Measurements from ENCODE around the gene ADD3.
A peak's percentile ranks its signal among the peaks of the same experiment; 100 is the strongest.
"Not testable (repeated sequence)": the region's sequence is repeated elsewhere in the genome, so short reads cannot be mapped to it uniquely, and the experiment has no call there.

Gene ADD3

DNA sequence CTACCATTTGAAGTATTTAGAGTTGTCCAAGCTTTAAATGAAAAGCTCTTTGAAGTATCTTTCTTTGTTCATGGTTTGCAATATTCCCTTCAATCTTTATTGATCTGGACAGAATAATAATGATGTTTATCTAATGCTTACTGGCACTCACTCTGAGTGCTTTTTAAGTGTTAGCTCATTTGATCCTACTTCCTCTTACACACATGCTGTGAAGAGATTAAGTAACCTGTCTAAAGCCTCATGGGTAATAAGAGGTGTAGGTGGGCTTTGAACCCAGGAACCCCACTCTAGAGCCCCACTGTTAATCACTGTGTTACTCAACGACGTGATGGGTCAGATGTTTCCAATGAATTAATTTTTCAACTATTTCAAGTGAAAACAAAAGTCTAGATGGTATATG, 31.1 kb upstream of the ADD3 start:
- DNase-seq, result no peak

- no peak for DNase-seq
These were observed 30.4 kb upstream of the ADD3 start for GRCh38 chr10:109977382-109977806.

DNA sequence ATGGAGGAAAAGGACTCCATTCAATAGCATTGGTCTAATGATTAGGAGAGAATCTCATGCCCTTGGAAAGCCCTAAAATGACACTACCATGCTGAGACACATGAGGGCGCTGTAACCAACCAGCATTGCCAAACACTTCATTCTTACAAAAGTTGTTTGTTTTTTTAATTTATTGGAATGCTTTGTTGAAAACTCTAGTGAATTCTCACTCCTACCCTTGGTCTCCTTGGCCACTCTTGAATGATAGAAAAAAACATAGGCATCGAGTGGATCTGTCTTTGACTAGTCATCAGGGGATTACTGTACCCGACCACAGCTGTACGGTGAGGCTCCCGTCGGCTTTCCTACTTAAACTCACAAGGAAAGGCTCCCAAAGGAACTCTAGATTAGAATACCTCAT, 29.3 kb upstream of the ADD3 start:
- DNase-seq, result peak; percentile 37 to 42

DNA sequence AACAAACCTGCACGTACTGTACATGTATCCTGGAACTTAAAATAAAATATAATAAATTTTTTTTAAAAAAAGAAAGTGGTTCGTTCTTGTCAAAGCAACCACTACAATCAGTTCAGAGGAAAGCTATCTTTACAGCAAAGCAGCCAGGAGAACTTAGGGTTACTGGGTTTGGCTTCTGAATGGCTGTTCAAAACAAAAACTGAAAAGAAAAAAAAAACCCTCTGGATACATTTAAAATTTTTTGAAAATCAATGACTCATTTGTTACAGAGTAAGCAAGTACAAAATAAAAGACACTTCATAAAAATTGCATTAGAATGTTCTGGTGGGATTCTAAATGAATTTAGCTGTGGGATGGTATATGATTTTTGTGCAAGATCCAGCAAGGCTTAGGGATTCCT, 28.6 kb upstream of the ADD3 start:
- no peak for DNase-seq

DNA sequence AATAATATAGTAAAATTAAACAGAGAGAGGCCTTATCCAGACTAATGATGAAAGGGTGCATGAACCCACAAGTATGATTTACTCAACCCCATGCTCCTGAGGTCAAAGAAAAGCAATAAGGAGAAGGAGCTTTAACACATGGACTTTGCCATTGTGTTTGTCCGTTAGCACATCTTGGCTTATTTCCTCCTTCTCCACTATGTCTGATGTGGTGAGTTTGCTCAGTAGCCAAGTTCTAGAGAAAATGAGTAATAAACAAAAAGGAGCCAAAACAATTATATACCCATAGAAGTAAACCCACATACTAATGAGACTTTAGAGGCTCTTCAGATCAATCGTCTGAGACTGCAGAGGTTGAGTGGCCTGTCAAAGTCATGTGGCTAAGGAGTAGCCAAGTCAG, 26.1 kb upstream of the ADD3 start:
- DNase-seq, result no peak

DNA sequence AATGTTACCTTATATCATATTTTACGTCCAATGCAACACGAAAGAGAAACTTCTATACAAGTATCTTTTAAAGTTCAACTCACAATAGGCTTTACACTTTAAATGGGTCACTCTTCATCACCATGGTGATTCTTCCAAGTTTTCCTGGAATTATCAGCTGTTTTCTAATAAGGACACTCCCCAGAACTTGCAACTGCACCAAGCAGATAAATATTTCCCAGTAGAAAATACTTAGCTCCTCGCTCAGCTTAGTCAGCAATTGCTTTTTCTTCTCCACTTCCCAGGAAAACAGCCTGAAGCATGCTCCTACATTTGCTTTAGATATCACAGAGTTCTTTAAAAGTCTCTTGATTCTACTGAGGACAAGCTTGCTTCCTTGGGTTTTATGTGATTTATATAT, 25.7 kb upstream of the ADD3 start:
- DNase-seq, result no peak

DNA sequence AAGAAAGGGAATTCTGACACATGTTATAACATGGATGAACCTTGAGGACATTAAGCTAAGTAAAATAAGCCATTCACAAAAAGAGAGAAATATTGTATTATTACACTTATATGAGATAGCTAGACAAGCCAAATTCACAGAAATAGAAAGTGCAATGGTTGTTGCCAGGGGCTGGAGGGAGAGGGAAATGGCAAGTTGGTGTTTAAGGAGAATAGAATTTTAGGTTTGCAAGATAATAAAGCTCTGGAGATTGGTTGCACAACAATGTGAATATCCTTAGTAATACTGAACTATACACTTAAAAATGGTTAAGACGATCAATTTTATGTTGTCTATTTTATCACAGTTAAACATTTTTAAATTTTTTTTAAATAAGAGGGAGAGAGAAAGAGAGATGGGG, 25.0 kb upstream of the ADD3 start:
- DNase-seq, result no peak

DNA sequence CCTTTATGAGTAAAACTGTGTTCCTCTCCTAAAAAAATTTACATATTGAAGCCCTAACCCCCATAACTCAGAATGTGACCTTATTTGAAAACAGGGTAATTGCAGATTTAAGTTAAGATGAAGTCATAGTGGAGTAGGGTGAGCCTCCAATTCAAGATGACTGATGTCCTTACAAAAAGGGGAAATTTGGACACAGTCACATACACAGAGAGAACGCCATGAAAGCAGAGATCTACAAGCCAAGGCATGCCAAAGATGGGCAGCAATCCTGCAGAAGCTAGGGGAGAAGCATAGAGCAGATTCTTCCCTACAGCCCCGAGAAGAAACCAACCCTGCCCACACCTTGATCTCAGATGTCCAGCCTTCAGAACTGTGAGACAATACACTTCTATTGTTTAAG, 23.8 kb upstream of the ADD3 start:
- DNase-seq, result no peak

GRCh38 chr10:109985768-109986167, 22.0 kb upstream of the ADD3 start:
- DNase-seq, result not testable (repeated sequence)

GRCh38 chr10:109987452-109988211, 20.2 kb upstream of the ADD3 start:
- no peak for DNase-seq

GRCh38 chr10:109988212-109988596, 19.6 kb upstream of the ADD3 start:
- DNase-seq, result no peak

- DNase-seq, result no peak
These were observed 16.4 kb upstream of the ADD3 start for GRCh38 chr10:109991266-109991855.

DNA sequence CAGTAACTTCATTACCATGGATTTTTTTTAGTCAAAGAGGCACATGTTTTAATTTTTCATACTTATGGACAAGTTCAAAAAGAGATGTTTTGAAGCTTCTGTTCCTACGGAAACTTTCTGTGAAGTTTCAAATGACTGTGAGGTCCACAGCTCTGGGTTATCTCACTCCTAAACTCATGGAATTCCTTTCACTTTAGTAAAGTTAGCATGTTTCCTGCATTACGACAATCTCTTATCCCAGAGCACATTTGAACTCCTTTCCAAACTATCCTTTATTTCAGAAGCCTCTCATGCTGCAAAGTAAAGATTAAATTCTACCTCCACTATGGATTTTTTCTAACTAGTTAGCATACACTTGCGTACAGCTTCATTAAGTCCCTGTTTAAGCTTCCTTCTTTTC, 15.3 kb upstream of the ADD3 start:
- DNase-seq, result no peak

- no peak for DNase-seq
These were observed 14.0 kb upstream of the ADD3 start for GRCh38 chr10:109993551-109994330.

DNA sequence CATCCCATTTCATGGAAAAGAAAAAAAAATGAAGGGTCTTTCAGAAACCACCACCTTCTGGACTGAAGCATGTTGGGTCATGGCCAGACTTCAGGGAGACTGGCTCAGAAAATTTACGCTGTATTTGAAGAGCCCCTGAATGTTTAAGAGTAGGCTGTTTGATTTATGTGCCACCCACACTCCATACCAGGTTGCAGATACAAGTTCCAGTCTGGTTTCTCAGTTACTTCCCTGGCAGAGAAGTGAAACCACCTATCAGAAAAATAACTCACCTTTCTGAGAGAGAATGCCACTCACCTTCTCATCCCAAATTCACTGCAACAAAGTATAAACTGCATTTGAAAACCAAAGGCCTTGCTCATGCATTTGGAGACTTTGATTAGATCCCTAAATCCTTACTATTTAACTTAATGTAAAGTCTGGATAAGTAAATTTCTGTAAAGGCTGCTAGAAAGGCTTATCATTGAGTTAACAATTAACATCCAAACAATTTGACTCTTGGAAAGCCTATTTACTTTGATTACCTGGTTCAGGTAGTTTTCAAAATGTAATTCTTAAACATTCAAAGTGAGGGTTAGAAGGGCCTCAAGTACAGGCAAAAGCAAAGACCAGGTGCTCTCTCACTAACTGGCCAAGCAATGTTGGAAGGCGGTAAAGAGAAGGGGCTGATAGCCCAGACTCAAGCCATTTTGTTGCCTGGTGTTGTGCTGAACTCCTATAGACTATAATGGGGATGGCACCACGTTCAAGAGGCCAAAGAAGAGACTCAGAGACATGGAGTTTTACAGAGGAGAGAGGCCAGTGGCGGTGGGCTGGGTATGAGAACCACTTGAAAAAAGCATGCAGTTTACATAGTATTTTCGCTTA, 12.8 kb upstream of the ADD3 start:
- DNase-seq, result no peak

GRCh38 chr10:109995595-109995994, 12.2 kb upstream of the ADD3 start:
- no peak for DNase-seq

DNA sequence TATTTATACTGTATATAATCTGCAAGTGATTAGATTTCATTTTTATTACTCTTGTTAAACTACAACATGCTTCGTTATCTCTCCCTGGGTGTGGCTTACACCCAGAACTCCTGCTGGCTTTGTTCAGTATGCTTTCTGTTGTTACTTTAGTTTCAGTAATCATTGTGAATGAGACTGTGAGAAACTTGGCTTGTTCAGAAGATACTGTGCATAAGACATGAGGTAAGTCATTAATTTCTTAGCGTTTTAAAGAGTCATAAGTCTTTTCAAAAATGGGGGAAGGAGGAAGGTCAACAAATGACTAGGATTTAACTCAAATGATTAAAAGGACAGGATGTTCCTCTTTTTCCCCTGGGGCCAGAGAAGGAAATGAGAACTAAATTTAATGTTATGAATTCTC, 11.6 kb upstream of the ADD3 start:
- DNase-seq, result no peak

DNA sequence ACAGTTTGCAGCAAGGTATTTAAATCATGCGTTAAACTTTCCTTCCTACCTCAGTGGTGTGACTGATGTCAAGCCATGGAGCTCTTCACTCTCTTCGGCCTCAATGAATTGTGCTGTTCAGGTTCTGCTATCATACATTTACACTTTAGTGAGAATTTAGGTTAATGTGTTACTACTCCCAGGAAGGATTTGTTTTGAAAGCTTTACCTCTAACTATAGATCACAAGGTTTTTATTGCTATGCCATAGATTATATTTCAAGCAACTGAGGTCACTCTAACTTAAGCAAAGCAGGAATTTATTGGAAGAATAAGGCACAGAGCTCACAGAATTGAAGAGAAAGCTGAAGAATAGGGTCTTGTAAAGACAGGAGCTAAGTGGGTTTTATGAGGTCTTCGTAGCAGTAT, 11.0 kb upstream of the ADD3 start:
- no peak for DNase-seq

DNA sequence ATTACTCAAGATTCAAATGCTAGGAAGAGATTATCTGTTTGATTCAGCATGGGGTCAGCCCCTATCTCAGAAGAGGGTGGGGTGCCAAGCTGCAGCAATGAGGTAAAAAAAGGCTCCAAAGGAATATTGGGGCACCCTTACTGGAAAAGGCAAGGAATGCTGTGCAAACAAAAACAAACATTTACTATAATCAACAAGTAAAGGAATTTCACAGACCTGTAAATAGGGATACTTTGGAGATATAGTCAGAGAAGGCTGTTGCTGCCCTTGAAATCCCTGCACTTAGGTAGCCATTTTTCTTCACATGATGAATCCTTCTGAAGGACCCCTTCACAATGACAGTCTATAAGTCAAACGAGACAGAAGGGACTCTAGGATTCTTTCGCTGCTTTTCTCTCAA, 10.6 kb upstream of the ADD3 start:
- no peak for DNase-seq

- no peak for DNase-seq
These were observed 9.3 kb upstream of the ADD3 start for GRCh38 chr10:109998513-109998912.

GRCh38 chr10:110002801-110003523, 4.8 kb upstream of the ADD3 start:
- no peak for DNase-seq

DNA sequence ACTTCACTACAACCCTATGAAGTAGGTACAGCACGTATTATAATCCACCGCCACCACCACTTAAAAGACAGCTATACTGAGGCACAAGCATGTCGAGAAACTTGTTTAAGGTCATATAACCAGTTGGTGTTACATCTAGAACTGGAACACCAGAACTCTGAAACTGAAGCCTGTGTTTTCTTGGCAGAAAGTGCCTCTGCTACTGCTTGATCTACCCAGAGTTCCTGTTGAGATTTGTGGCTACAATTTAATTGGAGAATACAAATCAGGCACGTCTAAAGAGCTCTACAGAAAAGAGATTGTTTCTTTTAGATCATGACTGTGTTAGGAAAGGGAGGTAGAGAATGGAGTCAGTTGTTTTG, 4.3 kb upstream of the ADD3 start:
- peak in 1 of 2 donors; percentile 40 for DNase-seq

All from hippocampal formation (tissue), 2 donors.